ENCODE data around the gene DNAJC3. TPM values are rescaled to one million over a fixed set of nuclear protein-coding genes. Genes with fewer than 3 reads are reported as not detected.
"Not testable (repeated sequence)": the region's sequence is repeated elsewhere in the genome, so short reads cannot be mapped to it uniquely, and the experiment has no call there.

Gene DNAJC3
- total RNA-seq, 2 experiments from 2014 or later = 26.4 to 27.5 TPM

DNA sequence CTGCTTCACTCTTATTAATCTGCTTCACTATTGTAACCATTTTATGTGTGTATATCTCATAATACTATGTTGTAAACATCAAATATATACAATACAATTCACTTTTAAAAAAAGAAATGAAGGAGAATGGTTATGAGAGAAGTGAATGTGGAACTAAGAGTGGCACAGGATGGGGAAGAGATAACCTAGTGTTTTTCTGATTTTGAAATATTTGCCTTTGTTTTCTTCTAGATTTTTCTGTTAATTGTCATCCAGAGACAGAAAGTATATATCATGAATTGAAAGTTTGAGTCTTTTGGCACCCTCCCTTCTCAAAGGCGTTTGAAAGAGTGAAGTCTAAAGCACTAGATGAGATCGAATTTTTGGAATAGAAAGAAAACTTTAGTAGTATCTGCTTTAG is 2.8 kb downstream of the DNAJC3 start:
- H3K27me3 Mint-ChIP-seq = no peaks in the 10 kb centered on the region
- peaks cover 3% of the 10 kb centered on the region for H3K9me3 Mint-ChIP-seq
- peaks cover 30% of the 10 kb centered on the region for H3K36me3 Mint-ChIP-seq (ENCODE audit: low read depth)
- no peak overlapping the region for H3K4me3 Mint-ChIP-seq
- ChIA-PET POLR2A (no interaction called here), CTCF (no interaction called here)
- no peak for DNase-seq
- H3K27ac Mint-ChIP-seq = no peak overlapping the region
- H3K4me1 Mint-ChIP-seq = peaks cover 55% of the 10 kb centered on the region

DNA sequence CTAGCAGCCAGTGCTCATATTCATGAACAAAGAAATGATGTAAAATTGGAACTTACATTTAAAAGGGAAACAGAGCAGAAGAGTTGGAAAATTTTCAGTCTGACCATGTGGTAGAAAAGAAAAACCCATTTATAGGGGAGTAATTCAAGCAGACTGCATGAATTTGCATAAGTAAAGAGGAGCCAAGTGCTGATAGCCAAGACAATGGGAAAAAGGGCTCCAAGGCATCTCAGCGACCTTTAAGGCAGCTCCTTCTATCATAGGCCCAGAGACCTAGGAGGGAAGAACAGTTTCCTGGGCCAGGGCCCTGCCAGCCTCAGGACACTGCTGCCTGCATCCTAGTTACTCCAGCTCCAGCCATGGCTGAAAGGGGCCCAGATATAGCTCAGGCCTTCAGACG is 7.5 kb downstream of the DNAJC3 start:
- Mint-ChIP-seq H3K9me3 (peaks cover 20% of the 10 kb centered on the region), H3K4me1 (peaks cover 39% of the 10 kb centered on the region), H3K4me3 (no peak overlapping the region), H3K27ac (no peak overlapping the region), H3K27me3 (no peaks in the 10 kb centered on the region), H3K36me3 (ENCODE audit: low read depth) (peaks cover 56% of the 10 kb centered on the region)
- CTCF ChIA-PET = no interaction called here
- POLR2A ChIA-PET = interaction anchor here (1.0 kb wide), 1 partner anchor 8 kb away, joined by 3 read pairs; the partner anchor contains the start of gene DNAJC3
- no peak for DNase-seq

DNA sequence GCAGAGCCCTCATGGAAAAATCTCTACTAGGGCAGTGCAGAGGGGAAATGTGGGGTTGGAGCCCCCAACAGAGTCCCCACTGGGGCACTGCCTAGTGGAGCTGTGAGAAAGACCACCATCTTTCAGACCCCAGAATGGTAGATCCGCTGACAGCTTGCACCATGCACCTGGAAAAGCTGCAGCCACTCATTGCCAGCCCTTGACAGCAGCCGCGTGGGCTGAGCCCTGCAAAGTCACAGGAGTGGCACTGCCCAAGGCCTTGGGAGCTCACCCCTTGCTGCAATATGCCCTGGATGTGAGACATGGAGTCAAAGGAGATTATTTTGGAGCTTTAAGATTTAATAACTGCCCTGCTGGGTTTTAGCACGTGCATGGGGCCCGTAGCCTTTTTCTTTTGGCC is 8.0 kb downstream of the DNAJC3 start:
- H3K9me3 Mint-ChIP-seq = peaks cover 21% of the 10 kb centered on the region
- H3K27me3 Mint-ChIP-seq, DNase-seq, CTCF ChIA-PET, H3K27ac Mint-ChIP-seq, H3K4me3 Mint-ChIP-seq: not testable (repeated sequence)
- H3K36me3 Mint-ChIP-seq (ENCODE audit: low read depth) = peaks cover 57% of the 10 kb centered on the region
- peaks cover 38% of the 10 kb centered on the region for H3K4me1 Mint-ChIP-seq
- POLR2A ChIA-PET = interaction anchor here (1.0 kb wide), 1 partner anchor 8 kb away, joined by 3 read pairs; the partner anchor contains the start of gene DNAJC3

DNA sequence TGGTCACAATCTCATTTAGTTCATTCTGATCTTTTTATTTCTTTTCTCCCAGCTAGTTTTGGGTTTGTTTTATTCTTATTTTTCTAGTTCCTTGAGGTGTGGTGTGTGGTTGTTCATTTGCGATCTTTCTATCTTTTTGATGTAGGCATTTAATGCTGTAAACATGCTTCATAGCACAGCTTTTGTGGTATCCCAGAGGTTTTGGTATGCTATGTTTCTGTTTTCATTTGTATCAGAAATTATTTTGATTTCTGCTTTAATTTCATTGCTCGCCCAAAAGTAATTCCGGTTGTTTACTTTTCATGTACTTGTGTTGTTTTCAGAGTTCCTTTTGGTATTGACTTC is 12.6 kb downstream of the DNAJC3 start:
- peaks cover 38% of the 10 kb centered on the region for H3K36me3 Mint-ChIP-seq (ENCODE audit: low read depth)
- CTCF ChIA-PET = no interaction called here
- H3K4me3 Mint-ChIP-seq = no peak overlapping the region
- DNase-seq = no peak
- no peaks in the 10 kb centered on the region for H3K27me3 Mint-ChIP-seq
- peaks cover 22% of the 10 kb centered on the region for H3K9me3 Mint-ChIP-seq
- peaks cover 25% of the 10 kb centered on the region for H3K4me1 Mint-ChIP-seq
- POLR2A ChIA-PET = interaction anchor here (1.1 kb wide), 1 partner anchor 13 kb away, joined by 8 read pairs; the partner anchor contains the start of gene DNAJC3
- H3K27ac Mint-ChIP-seq = peak overlapping the region; percentile 3

DNA sequence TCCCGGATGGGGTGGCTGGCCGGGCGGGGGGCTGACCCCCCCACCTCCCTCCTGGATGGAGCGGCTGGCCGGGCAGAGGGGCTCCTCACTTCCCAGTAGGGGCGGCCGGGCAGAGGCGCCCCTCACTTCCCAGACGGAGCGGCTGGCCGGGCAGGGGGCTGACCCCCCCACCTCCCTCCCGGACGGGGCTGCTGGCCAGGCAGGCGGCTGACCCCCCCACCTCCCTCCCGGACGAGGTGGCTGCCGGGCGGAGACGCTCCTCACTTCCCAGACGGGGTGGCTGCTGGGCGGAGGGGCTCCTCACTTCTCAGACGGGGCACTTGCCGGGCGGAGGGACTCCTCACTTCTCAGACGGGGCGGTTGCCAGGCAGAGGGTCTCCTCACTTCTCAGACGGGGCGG is 14.0 kb downstream of the DNAJC3 start:
- H3K27ac Mint-ChIP-seq, POLR2A ChIA-PET, CTCF ChIA-PET, H3K27me3 Mint-ChIP-seq, DNase-seq, H3K4me3 Mint-ChIP-seq: not testable (repeated sequence)
- Mint-ChIP-seq H3K36me3 (ENCODE audit: low read depth) (peaks cover 27% of the 10 kb centered on the region), H3K4me1 (peaks cover 25% of the 10 kb centered on the region), H3K9me3 (peaks cover 22% of the 10 kb centered on the region)

DNA sequence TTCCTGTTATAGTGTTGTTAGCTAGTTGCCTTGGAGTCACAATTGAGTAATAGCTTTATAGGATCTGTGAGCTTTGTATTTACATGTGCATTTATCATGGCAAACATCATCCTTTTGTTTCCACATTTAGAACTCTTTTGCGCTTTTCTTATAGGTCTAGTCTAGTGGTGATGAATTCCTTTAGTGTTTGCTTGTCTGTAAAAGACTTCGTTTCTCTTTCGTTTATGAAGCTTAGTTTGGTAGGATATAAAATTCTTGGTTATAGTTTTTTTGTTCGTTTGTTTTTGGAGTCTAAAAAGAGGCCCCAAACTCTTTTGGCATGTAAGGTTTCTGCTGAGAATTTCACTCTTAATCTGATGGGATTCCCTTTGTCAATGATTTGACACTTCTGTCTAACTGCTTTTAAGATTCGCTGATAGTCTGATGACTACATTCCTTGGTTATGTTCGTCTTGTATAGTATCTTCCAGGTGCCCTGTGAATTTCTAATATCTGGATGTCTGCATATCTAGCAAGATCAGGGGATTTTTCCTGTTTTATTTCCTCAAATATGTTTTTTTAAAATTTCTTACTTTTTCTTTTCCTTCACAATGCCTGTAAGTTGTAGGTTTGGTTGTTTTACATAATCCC is 20.2 kb downstream of the DNAJC3 start:
- no peak for DNase-seq
- Mint-ChIP-seq H3K27me3 (no peaks in the 10 kb centered on the region), H3K9me3 (peaks cover 4% of the 10 kb centered on the region), H3K4me3 (no peak overlapping the region), H3K4me1 (peaks cover 11% of the 10 kb centered on the region), H3K27ac (no peak overlapping the region), H3K36me3 (ENCODE audit: low read depth) (peaks cover 9% of the 10 kb centered on the region)
- ChIA-PET POLR2A (interaction anchor here (0.9 kb wide), 1 partner anchor 20 kb away, joined by 3 read pairs; the partner anchor contains the start of gene DNAJC3), CTCF (no interaction called here)

DNA sequence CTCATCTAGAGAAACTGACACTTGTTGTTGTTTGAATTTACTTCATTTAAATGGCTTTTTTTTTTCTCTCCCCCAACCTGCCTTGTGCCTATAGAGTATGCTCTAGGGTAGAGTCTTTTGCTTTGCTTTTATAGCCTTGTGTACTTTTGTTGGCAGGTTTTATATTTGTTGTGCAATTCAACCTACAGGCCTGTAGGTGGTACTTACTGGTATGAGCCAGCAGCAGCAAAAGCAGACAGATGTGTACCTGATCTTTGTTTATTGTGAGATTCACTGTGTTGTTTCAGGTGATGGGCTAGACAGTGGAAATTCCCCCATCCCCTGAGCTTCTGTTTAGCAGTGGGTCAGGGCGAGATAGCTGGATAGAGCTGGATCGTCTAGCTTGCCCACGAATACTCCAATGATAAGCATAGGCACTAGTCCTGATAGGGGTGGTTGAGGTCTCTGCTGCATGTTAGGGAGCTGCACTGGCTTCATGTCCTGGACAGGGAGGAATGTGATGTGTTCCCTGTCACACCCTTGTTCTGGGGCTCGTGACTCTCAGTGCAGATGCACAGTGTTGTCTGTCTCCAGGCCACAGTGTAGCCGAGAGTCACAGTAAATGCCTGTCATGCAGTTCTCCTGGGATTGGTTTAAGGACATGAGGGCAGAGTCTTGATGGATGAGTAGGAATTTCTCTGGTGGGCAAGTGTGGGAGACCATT is 21.3 kb downstream of the DNAJC3 start:
- Mint-ChIP-seq H3K4me3 (no peak overlapping the region), H3K36me3 (ENCODE audit: low read depth) (peaks cover 9% of the 10 kb centered on the region), H3K9me3 (peaks cover 2% of the 10 kb centered on the region), H3K27me3 (no peaks in the 10 kb centered on the region), H3K27ac (no peak overlapping the region), H3K4me1 (peaks cover 14% of the 10 kb centered on the region)
- DNase-seq = no peak
- ChIA-PET CTCF (interaction anchor here (0.6 kb wide), 1 partner anchor 1891 kb away, joined by 5 read pairs; no protein-coding TSS in a partner anchor), POLR2A (no interaction called here)

DNA sequence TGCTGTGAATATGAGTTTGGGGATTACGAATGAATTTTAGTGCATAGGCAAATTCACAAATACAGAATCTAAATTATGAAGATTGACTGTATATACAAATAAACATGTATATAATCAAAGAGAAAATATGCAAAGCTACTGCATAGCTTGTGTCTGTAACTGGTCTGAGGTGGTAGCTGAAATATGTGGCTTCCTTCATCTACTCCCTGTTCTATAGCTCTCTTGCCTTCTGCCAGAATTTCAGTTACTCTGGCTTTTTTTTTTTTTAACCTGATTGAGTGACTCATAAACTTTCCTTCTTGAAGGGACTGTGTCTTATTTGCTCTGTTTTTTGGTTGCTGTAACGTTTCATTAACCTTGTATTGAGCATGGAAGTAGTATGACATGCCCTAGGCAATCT is 26.6 kb downstream of the DNAJC3 start:
- ChIA-PET POLR2A (interaction anchor here (1.2 kb wide), 1 partner anchor 27 kb away, joined by 4 read pairs; no protein-coding TSS in a partner anchor), CTCF (no interaction called here)
- peaks cover 25% of the 10 kb centered on the region for H3K4me1 Mint-ChIP-seq
- H3K27me3 Mint-ChIP-seq = no peaks in the 10 kb centered on the region
- H3K36me3 Mint-ChIP-seq (ENCODE audit: low read depth) = peaks cover 7% of the 10 kb centered on the region
- H3K9me3 Mint-ChIP-seq = no peaks in the 10 kb centered on the region
- DNase-seq = no peak
- H3K4me3 Mint-ChIP-seq = no peak overlapping the region
- no peak overlapping the region for H3K27ac Mint-ChIP-seq

DNA sequence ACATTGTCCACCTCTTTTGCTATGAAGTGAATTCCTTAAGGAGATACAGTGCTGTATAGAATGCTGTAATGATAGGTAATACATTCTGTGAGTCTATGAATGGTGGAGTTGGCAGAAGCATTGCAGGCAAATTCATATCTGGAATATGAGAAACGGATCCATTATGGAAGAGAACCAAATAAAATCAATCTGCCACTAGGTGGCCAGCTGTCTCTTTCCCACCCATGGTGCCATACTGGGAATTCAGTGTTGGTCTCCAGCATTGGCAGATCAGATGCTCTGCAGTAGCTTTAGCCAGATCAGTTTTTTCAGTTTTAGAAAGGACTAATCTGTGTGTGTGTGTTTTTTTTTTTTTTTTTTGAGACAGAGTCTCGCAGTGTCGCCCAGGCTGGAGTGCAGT is 27.6 kb downstream of the DNAJC3 start:
- H3K4me3 Mint-ChIP-seq = no peak overlapping the region
- ChIA-PET POLR2A (no interaction called here), CTCF (interaction anchor here (0.7 kb wide), 1 partner anchor 11 kb away, joined by 3 read pairs; no protein-coding TSS in a partner anchor)
- peaks cover 9% of the 10 kb centered on the region for H3K36me3 Mint-ChIP-seq (ENCODE audit: low read depth)
- no peaks in the 10 kb centered on the region for H3K9me3 Mint-ChIP-seq
- no peaks in the 10 kb centered on the region for H3K27me3 Mint-ChIP-seq
- peaks cover 25% of the 10 kb centered on the region for H3K4me1 Mint-ChIP-seq
- no peak for DNase-seq
- H3K27ac Mint-ChIP-seq = no peak overlapping the region

DNA sequence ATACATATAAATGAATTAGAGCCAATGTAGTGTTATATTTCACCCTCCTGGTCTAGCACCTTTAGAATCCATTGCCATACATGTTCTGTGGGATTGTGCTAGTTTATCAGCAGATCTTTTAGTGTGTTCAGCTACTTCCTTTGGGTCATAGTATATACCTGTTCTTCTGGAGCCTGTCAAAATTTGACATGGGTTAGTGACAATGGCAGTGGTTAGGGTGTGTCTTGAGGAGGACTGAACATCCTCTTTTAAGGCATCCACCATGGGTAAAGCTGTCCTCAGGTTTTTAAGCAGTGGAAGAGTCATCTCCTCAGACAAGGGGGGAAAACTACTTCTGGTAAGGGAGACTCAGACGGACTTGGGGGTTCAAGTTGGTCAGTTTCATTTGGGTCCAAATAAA is 29.4 kb downstream of the DNAJC3 start:
- H3K4me3 Mint-ChIP-seq = no peak overlapping the region
- peaks cover 21% of the 10 kb centered on the region for H3K36me3 Mint-ChIP-seq (ENCODE audit: low read depth)
- POLR2A ChIA-PET = interaction anchor here (0.6 to 2.0 kb wide), 2 partner anchors 30 to 1140 kb away, joined by 3 to 6 read pairs; partner anchors contain the start of gene DNAJC3
- DNase-seq = no peak
- CTCF ChIA-PET = no interaction called here
- H3K27ac Mint-ChIP-seq = peak overlapping the region; percentile 11
- no peaks in the 10 kb centered on the region for H3K9me3 Mint-ChIP-seq
- H3K4me1 Mint-ChIP-seq = peaks cover 25% of the 10 kb centered on the region
- no peaks in the 10 kb centered on the region for H3K27me3 Mint-ChIP-seq

DNA sequence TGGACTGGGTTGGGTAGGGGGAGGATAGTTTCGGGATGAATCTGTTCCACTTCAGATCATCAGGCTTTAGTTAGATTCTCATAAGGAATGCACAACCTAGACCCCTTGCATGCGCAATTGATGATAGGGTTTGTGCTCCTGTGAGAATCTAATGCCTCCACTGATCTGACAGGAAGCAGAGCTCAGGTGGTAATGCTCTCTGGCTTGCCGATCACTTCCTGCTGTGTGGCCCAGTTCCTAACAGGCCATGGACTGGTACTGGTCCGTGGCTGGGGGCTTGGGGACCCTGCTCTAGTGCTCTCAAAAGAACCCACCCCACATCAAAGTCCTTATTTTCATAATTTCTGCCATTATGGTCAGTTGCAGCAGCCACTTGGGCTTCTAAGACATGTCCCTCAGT is 30.1 kb downstream of the DNAJC3 start:
- Mint-ChIP-seq H3K4me1 (peaks cover 25% of the 10 kb centered on the region), H3K27me3 (no peaks in the 10 kb centered on the region), H3K4me3 (no peak overlapping the region), H3K36me3 (ENCODE audit: low read depth) (peaks cover 26% of the 10 kb centered on the region), H3K27ac (no peak overlapping the region), H3K9me3 (no peaks in the 10 kb centered on the region)
- DNase-seq = no peak
- ChIA-PET CTCF (no interaction called here), POLR2A (interaction anchor here (0.6 to 2.0 kb wide), 2 partner anchors 30 to 1140 kb away, joined by 3 to 6 read pairs; partner anchors contain the start of gene DNAJC3)

DNA sequence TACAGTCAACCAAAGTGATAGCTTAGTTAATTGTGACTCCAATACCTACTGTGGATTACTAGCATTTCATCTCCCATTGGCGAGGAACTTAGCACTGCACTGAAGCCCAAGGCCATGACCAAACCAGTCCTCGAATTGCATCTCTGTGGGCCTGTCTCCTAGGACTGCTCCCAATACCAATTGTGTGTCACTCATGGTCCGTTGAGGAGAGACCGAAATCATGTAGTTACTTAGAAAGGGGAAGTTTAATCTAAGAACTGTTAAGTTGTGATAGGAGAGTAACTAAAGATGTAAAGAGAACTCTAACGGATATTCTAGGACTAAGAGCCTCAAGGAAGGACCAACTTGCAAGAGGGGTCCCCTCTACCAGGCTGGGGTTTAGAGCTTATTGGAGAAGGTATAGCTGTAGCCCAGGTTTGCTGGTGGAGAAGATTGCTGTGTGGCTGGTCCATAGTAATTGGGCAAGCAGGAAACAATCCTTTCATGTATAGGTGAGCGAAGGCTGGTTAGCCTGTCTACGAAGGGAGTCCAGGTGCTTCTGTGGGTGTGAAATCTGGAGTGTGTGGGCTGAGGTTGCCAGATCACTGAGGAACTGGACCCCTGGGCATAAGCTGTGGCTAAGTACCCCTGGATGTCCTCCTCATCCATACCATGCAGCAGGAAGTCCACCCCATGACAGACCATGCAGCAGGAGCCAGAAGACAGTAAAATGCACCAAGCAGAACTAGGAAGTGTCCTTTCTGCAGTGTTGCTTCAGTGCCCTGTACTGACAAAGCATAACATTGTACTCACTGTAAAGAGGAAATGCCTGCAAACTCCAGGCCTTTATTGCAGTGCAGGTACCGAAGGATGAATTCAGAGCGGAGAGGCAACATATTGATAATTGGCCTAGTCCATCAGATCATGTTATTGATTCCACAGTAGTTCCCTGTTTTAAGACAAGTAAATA is 30.8 kb downstream of the DNAJC3 start:
- POLR2A ChIA-PET = interaction anchor here (2.0 kb wide), 1 partner anchor 31 kb away, joined by 6 read pairs; the partner anchor contains the start of gene DNAJC3
- no peak overlapping the region for H3K27ac Mint-ChIP-seq
- H3K4me3 Mint-ChIP-seq = no peak overlapping the region
- H3K27me3 Mint-ChIP-seq = no peaks in the 10 kb centered on the region
- DNase-seq = no peak
- H3K4me1 Mint-ChIP-seq = peaks cover 25% of the 10 kb centered on the region
- CTCF ChIA-PET = interaction anchor here (1.2 kb wide), 1 partner anchor 8 kb away, joined by 4 read pairs; no protein-coding TSS in a partner anchor
- H3K36me3 Mint-ChIP-seq (ENCODE audit: low read depth) = peaks cover 31% of the 10 kb centered on the region
- peaks cover 2% of the 10 kb centered on the region for H3K9me3 Mint-ChIP-seq

DNA sequence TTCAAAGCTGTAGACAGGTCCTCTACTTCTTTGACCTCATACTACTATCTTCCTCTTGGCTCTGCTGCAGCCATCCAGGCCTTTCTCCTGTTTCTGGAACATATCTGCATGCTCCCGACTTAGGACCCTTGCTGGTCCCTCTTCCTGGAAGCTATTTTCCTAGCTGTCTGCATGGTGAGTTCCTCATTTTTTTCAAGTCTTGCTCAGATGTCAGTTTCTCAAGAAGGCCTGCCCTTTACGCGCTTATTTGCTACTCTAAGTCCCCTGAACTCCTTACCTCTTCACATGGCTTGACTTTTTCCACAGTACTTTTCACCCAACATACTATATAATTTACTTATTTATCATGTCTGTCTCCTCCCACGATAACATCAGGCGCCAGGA is 31.4 kb downstream of the DNAJC3 start:
- no peak for DNase-seq
- Mint-ChIP-seq H3K9me3 (peaks cover 2% of the 10 kb centered on the region), H3K36me3 (ENCODE audit: low read depth) (peaks cover 38% of the 10 kb centered on the region), H3K27ac (no peak overlapping the region), H3K27me3 (no peaks in the 10 kb centered on the region), H3K4me1 (peaks cover 19% of the 10 kb centered on the region), H3K4me3 (no peak overlapping the region)
- ChIA-PET CTCF (interaction anchor here (1.2 kb wide), 1 partner anchor 9 kb away, joined by 4 read pairs; no protein-coding TSS in a partner anchor), POLR2A (no interaction called here)

Measured in activated CD4-positive, alpha-beta memory T cell treated with anti-CD3 and anti-CD28 coated beads, Interleukin-2, amount 10 ng/mL, durations not matched to agents 7 days and 5 days (primary cell).